NCI-H2227 treated with DMSO at 0.1 percent for 48 hours (cell line): Measurements from ENCODE around the gene GPR52.

Experiments used
- DNase-seq: peaks from one replicate; lab custom pipeline; 2025; lab: John Stamatoyannopoulos, UW

Gene GPR52

DNA sequence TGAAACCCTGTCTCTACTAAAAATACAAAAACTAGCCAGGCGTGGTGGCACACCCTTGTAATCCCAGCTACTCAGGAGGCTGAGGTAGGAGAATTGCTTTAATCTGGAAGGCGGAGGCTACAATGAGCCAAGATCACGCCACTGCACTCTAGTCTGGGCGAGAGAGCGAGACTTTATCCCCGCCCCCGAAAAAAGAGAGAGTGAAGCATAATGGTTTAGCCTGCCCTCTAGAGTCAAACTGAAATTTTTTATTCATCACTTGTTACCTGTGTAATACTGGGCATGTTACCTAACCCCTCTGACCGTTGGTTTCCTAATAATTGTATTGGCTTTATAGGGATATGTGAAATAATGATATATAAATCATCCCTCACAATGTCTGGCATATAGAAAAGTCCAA, 18.8 kb downstream of the GPR52 start:
- no peak for DNase-seq

GRCh38 chr1:174469052-174469451, 21.3 kb downstream of the GPR52 start:
- DNase-seq: no peak

- DNase-seq: no peak
Measured at GRCh38 chr1:174469687-174470086, 21.9 kb downstream of the GPR52 start.

GRCh38 chr1:174479281-174479680, 31.5 kb downstream of the GPR52 start:
- no peak for DNase-seq

DNA sequence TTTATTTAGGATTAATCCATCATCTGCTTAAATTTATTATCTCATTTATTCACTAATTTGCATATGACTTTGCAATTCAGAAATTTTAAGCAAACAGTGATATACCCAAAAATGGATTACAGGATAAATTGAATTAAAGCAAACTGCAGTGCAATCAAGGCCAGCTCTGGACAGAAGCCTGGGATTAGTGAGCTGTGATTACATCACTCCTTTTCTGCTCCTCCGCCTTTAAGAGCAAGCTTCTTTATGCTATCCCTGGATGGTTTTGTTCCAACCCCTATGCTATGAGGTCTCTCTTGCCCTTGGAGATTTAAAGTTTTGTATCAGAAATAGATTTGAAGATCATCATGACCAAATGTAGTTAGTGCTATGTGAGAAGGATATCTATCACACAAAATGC, 32.6 kb downstream of the GPR52 start:
- DNase-seq: no peak

- DNase-seq: no peak
Measured at GRCh38 chr1:174491606-174492005, 43.8 kb downstream of the GPR52 start.

DNA sequence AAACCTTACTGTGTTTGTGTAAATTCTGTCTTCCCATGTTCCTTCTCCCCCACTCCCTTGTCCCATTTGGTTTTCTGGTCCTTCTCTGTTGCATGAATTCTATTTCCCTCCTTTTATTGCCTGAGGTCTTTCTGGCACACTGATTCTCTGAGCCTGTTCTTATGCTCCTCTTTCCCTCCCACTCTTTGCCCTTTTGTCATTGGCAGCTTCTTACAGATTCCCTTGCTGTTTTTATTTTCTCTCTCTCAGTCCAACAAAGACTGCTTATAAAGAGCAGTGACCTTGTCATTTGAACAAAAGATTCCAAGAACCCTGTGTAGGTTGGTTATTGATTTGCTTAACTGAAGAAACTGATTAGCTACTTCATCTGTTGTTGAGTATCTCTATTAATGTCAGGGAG, 49.7 kb downstream of the GPR52 start:
- peak; percentile 47 for DNase-seq
